H9 (cell line): ENCODE data around the gene SLC17A7. TPM values are rescaled to one million over a fixed set of nuclear protein-coding genes. Genes with fewer than 3 reads are reported as not detected.
"Not testable (repeated sequence)": the region's sequence is repeated elsewhere in the genome, so short reads cannot be mapped to it uniquely, and the experiment has no call there.

ENCODE experiments used
- DNase-seq: peaks from one replicate; pipeline ENCODE4 v3.0.0-alpha.2; 2017
- H2AFZ ChIP-seq: one replicate; pipeline ENCODE4 v1.6.1; 2013; ENCODE audit warnings: mild to moderate bottlenecking, low read length, control low read depth, moderate library complexity
- H2AK5ac ChIP-seq: 2 replicates; pipeline ENCODE4 v1.6.1; 2013; ENCODE audit warnings: low read length, control low read depth, mixed read lengths; ENCODE audit not compliant: insufficient read length
- H2BK120ac ChIP-seq: one replicate; pipeline ENCODE4 v1.6.1; 2013; ENCODE audit warnings: low read depth, mild to moderate bottlenecking, low read length, control low read depth, inconsistent platforms; ENCODE audit not compliant: poor library complexity, severe bottlenecking
- H2BK12ac ChIP-seq: 2 replicates; pipeline ENCODE4 v1.6.1; 2013; ENCODE audit warnings: low read length, control low read depth, mixed read lengths, low read depth; ENCODE audit not compliant: insufficient read length
- H2BK15ac ChIP-seq: 2 replicates; pipeline ENCODE4 v1.6.1; 2013; ENCODE audit warnings: low read depth, low read length, control low read depth
- H2BK20ac ChIP-seq: one replicate; pipeline ENCODE4 v1.6.1; 2013; ENCODE audit warnings: low read depth, mild to moderate bottlenecking, low read length, control low read depth, inconsistent platforms; ENCODE audit not compliant: poor library complexity, severe bottlenecking
- H2BK5ac ChIP-seq: 2 replicates; pipeline ENCODE4 v1.6.1; 2013; ENCODE audit warnings: low read length, control low read depth, mixed read lengths; ENCODE audit not compliant: insufficient read length
- H3K14ac ChIP-seq: 2 replicates; pipeline ENCODE4 v1.6.1; 2013; ENCODE audit warnings: low read length, control low read depth; ENCODE audit not compliant: insufficient read depth
- H3K18ac ChIP-seq: 2 replicates; pipeline ENCODE4 v1.6.1; 2013; ENCODE audit warnings: low read depth, mild to moderate bottlenecking, mixed read lengths, low read length, control low read depth; ENCODE audit not compliant: insufficient read length
- H3K23ac ChIP-seq: 2 replicates; pipeline ENCODE4 v1.6.1; 2013; ENCODE audit warnings: low read length, control low read depth, mixed read lengths, low read depth; ENCODE audit not compliant: insufficient read length
- H3K23me2 ChIP-seq: 2 replicates; pipeline ENCODE4 v1.6.1; 2013; ENCODE audit warnings: low read depth, mild to moderate bottlenecking, mixed read lengths, low read length, control low read depth; ENCODE audit not compliant: insufficient read length, poor library complexity, severe bottlenecking
- H3K27ac ChIP-seq: 2 replicates; pipeline ENCODE4 v1.5.1; 2013; ENCODE audit warnings: low read length, control low read depth, mixed read lengths, low read depth; ENCODE audit not compliant: insufficient read length
- H3K27me3 ChIP-seq: 2 replicates; pipeline ENCODE4 v1.6.1; 2013; ENCODE audit warnings: low read length, control low read depth, inconsistent platforms; ENCODE audit not compliant: insufficient read depth
- H3K4ac ChIP-seq: 2 replicates; pipeline ENCODE4 v1.6.1; 2013; ENCODE audit warnings: low read depth, mild to moderate bottlenecking, control low read depth, inconsistent platforms, low read length, moderate library complexity
- H3K4me1 ChIP-seq: 2 replicates; pipeline ENCODE4 v1.6.1; 2013; ENCODE audit warnings: low read length, control low read depth, inconsistent platforms; ENCODE audit not compliant: insufficient read depth
- H3K4me2 ChIP-seq: 2 replicates; pipeline ENCODE4 v1.6.1; 2013; ENCODE audit warnings: low read length, control low read depth, mixed read lengths; ENCODE audit not compliant: insufficient read length, insufficient read depth
- H3K56ac ChIP-seq: 2 replicates; pipeline ENCODE4 v1.6.1; 2013; ENCODE audit warnings: low read depth, mild to moderate bottlenecking, mixed read lengths, low read length, control low read depth; ENCODE audit not compliant: insufficient read length
- H3K79me1 ChIP-seq: 2 replicates; pipeline ENCODE4 v1.6.1; 2013; ENCODE audit warnings: low read depth, mild to moderate bottlenecking, moderate library complexity, low read length, control low read depth, inconsistent platforms; ENCODE audit not compliant: insufficient read depth, poor library complexity, severe bottlenecking
- H3K79me2 ChIP-seq: 2 replicates; pipeline ENCODE4 v1.6.1; 2013; ENCODE audit warnings: low read length, control low read depth, inconsistent platforms; ENCODE audit not compliant: insufficient read depth
- H3K9ac ChIP-seq: 2 replicates; pipeline ENCODE4 v1.6.1; 2013; ENCODE audit warnings: low read length, control low read depth, mixed read lengths; ENCODE audit not compliant: insufficient read length; ENCODE audit errors: extremely low read depth
- H3K9me3 ChIP-seq: one replicate; pipeline ENCODE4 v1.6.1; 2013; ENCODE audit warnings: low read depth, low read length, inconsistent platforms; ENCODE audit not compliant: control insufficient read depth
- H3T11ph ChIP-seq: one replicate; pipeline ENCODE4 v1.6.1; 2013; ENCODE audit warnings: mild to moderate bottlenecking, low read length, control low read depth, inconsistent platforms
- H4K20me1 ChIP-seq: one replicate; pipeline ENCODE4 v1.6.1; 2013; ENCODE audit not compliant: control insufficient read depth, insufficient read length, insufficient read depth
- H4K5ac ChIP-seq: 2 replicates; pipeline ENCODE4 v1.6.1; 2013; ENCODE audit warnings: low read depth, mild to moderate bottlenecking, mixed read lengths, low read length, control low read depth; ENCODE audit not compliant: insufficient read length
- H4K8ac ChIP-seq: replicated peaks from 2 replicates; pipeline ENCODE4 v1.6.1; 2013; ENCODE audit warnings: low read length, control low read depth, mixed read lengths, low read depth; ENCODE audit not compliant: insufficient read length
- H4K91ac ChIP-seq: 2 replicates; pipeline ENCODE4 v1.6.1; 2013; ENCODE audit warnings: low read depth, mild to moderate bottlenecking, moderate library complexity, mixed read lengths, low read length, control low read depth; ENCODE audit not compliant: insufficient read length
- H3K27ac Mint-ChIP-seq, 3 experiments: 2 replicates in 2 of 3; 3 replicates in 1 of 3; pipeline ENCODE4 v1.8.0; 2020 to 2021; ENCODE audit warnings: mixed read lengths in 3 of 3, mild to moderate bottlenecking in 1 of 3, moderate library complexity in 1 of 3
- H3K27me3 Mint-ChIP-seq: 2 replicates; pipeline ENCODE4 v1.8.0; 2021; ENCODE audit warnings: low read depth, mild to moderate bottlenecking, moderate library complexity, mixed read lengths
- H3K36me3 Mint-ChIP-seq, 3 experiments: 2 replicates in 2 of 3; 3 replicates in 1 of 3; pipeline ENCODE4 v1.8.0; 2020 to 2021; ENCODE audit warnings: low read depth in 3 of 3, mixed read lengths in 3 of 3; ENCODE audit not compliant: insufficient read depth in 1 of 3
- H3K4me1 Mint-ChIP-seq, 2 experiments: 2 replicates each; pipeline ENCODE4 v1.8.0; 2020; ENCODE audit warnings: mixed read lengths in 2 of 2
- H3K4me3 Mint-ChIP-seq, 2 experiments: 2 replicates in 1 of 2; 3 replicates in 1 of 2; pipeline ENCODE4 v1.8.0; 2020 to 2021; ENCODE audit warnings: mild to moderate bottlenecking in 2 of 2, mixed read lengths in 2 of 2, moderate library complexity in 1 of 2
- H3K9me3 Mint-ChIP-seq, 2 experiments: 2 replicates in 1 of 2; 3 replicates in 1 of 2; pipeline ENCODE4 v1.8.0; 2020; ENCODE audit warnings: mild to moderate bottlenecking in 2 of 2, mixed read lengths in 2 of 2, moderate library complexity in 1 of 2
- WGBS: extraction: QIAGEN DNeasy Blood & Tissue Kit; methylation state at CpG from one replicate; pipeline ENCODE4 v1.1.7; 2013; ENCODE audit warnings: missing lambda C conversion rate, low lambda C conversion rate, mixed read lengths; ENCODE audit not compliant: insufficient read length; ENCODE audit errors: extremely low coverage; 5-methylcytosine and 5-hydroxymethylcytosine counted together
- total RNA-seq: library from RNA; stranded (reverse); gene quantifications from 2 replicates; pipeline ENCODE4 v1.2.1, GENCODE V29; 2021
- TF ChIP-seq, protein P1 (sequence below): fragments of 200-600 bp; sonication (generic); conservative IDR thresholded peaks from 3 replicates; pipeline ENCODE4 v1.8.0; 2021; ENCODE audit warnings: antibody characterized with exemption, mild to moderate bottlenecking

SLC17A7 gene
- total RNA-seq, 1 experiment from 2014 or later = 1.3 TPM

GRCh38 chr19:49473868-49474541 is 32.7 kb upstream of the SLC17A7 start, which contains the start of gene FLT3LG:
TSS of gene FLT3LG (plus strand) at chr19:49474215. CDS start at chr19:49474640, 425 bp downstream.
- H3K4me2 ChIP-seq = peak within 1 kb of the TSS; percentile 37
- no peak within 1 kb of the TSS for H2BK5ac ChIP-seq
- peaks cover 19% of the 10 kb centered on the region for H3K27me3 Mint-ChIP-seq
- no peak within 1 kb of the TSS for H4K91ac ChIP-seq
- H3K23ac ChIP-seq = no peak within 1 kb of the TSS
- H3K18ac ChIP-seq = no peak within 1 kb of the TSS
- no peaks in the 10 kb centered on the region for H3K9me3 ChIP-seq
- H3K14ac ChIP-seq = no peak within 1 kb of the TSS
- H3K4me1 ChIP-seq = peaks cover 3% of the 10 kb centered on the region; the same call in 1 of the 2 replicates
- no CpG with 5 or more reads among the region's 33 CpGs for WGBS
- H2AK5ac ChIP-seq = no peak within 1 kb of the TSS
- H2AFZ ChIP-seq = no peak within 1 kb of the TSS
- peaks cover 13 to 27% of the 10 kb centered on the region in 2 experiments for H3K4me1 Mint-ChIP-seq
- H2BK120ac ChIP-seq = no peak within 1 kb of the TSS
- H2BK20ac ChIP-seq = no peak within 1 kb of the TSS
- H3K27me3 ChIP-seq = no peaks in the 10 kb centered on the region; the same call in 1 of the 2 replicates
- H3K9me3 Mint-ChIP-seq = peaks cover 0 to 2% of the 10 kb centered on the region in 2 experiments; a peak in 1 of 5 replicates
- no peak within 1 kb of the TSS for H4K8ac ChIP-seq
- no peak within 1 kb of the TSS for H3T11ph ChIP-seq
- H2BK15ac ChIP-seq = no peak within 1 kb of the TSS
- H3K27ac Mint-ChIP-seq = no peak within 1 kb of the TSS
- H3K4me3 Mint-ChIP-seq = peak within 1 kb of the TSS; percentile 54 to 66; a peak in 4 of 5 replicates
- DNase-seq = peak; percentile 68
- H3K79me2 ChIP-seq = no peaks in the 10 kb centered on the region
- no peak within 1 kb of the TSS for H4K5ac ChIP-seq
- no peak within 1 kb of the TSS for H3K56ac ChIP-seq
- no peaks in the 10 kb centered on the region for H4K20me1 ChIP-seq
- peaks cover 3 to 15% (median 14%) of the 10 kb centered on the region in 3 experiments; a peak in 4 of 7 replicates for H3K36me3 Mint-ChIP-seq
- H3K23me2 ChIP-seq = no peaks in the 10 kb centered on the region
- TF ChIP-seq, protein P1, sequence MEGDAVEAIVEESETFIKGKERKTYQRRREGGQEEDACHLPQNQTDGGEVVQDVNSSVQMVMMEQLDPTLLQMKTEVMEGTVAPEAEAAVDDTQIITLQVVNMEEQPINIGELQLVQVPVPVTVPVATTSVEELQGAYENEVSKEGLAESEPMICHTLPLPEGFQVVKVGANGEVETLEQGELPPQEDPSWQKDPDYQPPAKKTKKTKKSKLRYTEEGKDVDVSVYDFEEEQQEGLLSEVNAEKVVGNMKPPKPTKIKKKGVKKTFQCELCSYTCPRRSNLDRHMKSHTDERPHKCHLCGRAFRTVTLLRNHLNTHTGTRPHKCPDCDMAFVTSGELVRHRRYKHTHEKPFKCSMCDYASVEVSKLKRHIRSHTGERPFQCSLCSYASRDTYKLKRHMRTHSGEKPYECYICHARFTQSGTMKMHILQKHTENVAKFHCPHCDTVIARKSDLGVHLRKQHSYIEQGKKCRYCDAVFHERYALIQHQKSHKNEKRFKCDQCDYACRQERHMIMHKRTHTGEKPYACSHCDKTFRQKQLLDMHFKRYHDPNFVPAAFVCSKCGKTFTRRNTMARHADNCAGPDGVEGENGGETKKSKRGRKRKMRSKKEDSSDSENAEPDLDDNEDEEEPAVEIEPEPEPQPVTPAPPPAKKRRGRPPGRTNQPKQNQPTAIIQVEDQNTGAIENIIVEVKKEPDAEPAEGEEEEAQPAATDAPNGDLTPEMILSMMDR = peak; percentile 99
- H3K9ac ChIP-seq = no peak within 1 kb of the TSS
- no peaks in the 10 kb centered on the region for H3K79me1 ChIP-seq
- no peak within 1 kb of the TSS for H3K27ac ChIP-seq
- H2BK12ac ChIP-seq = no peak within 1 kb of the TSS
- no peak within 1 kb of the TSS for H3K4ac ChIP-seq

DNA sequence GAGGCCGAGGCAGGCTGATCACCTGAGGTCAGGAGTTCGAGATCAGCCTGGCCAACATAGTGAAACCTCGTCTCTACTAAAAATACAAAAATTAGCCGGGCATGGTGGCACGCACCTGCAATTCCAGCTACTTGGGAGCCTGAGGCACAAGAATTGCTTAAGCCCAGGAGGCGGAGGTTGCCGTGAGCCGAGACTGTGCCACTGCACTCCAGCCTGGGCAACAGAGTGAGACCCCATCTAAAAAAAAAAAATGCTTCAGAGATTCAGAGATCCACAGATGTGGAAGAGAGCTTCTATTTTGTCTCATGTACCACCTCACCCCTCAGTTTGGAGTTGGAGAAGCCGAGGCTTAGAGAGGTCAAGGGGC is 32.2 kb upstream of the SLC17A7 start:
- H3K9me3 ChIP-seq, H4K91ac ChIP-seq, H3K56ac ChIP-seq, H3K27ac Mint-ChIP-seq, H3K27me3 ChIP-seq, H3K79me1 ChIP-seq, H2BK5ac ChIP-seq, H3K27ac ChIP-seq, H3T11ph ChIP-seq, H3K9me3 Mint-ChIP-seq, H3K79me2 ChIP-seq, H4K20me1 ChIP-seq, H2BK120ac ChIP-seq, H3K4ac ChIP-seq, H2AK5ac ChIP-seq, H3K4me1 ChIP-seq, H2BK12ac ChIP-seq, H3K4me3 Mint-ChIP-seq, H4K8ac ChIP-seq, H3K4me2 ChIP-seq, H4K5ac ChIP-seq, H3K23ac ChIP-seq, H2BK15ac ChIP-seq, H3K14ac ChIP-seq, DNase-seq, H3K23me2 ChIP-seq, H3K9ac ChIP-seq, H2AFZ ChIP-seq, H3K18ac ChIP-seq, H2BK20ac ChIP-seq: not testable (repeated sequence)
- Mint-ChIP-seq H3K4me1 (peaks cover 15 to 32% of the 10 kb centered on the region in 2 experiments), H3K36me3 (peaks cover 5 to 18% (median 18%) of the 10 kb centered on the region in 3 experiments; a peak in 4 of 7 replicates), H3K27me3 (peaks cover 19% of the 10 kb centered on the region)
- WGBS = no CpG with 5 or more reads among the region's 9 CpGs
